H9 (cell line): ENCODE measurements around the gene YES1. TPM values are rescaled to one million over a fixed set of nuclear protein-coding genes. Genes with fewer than 3 reads are reported as not detected.

Experiments
- DNase-seq: peaks from one replicate; pipeline ENCODE4 v3.0.0-alpha.2; 2017
- H2AFZ ChIP-seq: one replicate; pipeline ENCODE4 v1.6.1; 2013; ENCODE audit warnings: mild to moderate bottlenecking, low read length, control low read depth, moderate library complexity
- H2AK5ac ChIP-seq: 2 replicates; pipeline ENCODE4 v1.6.1; 2013; ENCODE audit warnings: low read length, control low read depth, mixed read lengths; ENCODE audit not compliant: insufficient read length
- H2BK120ac ChIP-seq: one replicate; pipeline ENCODE4 v1.6.1; 2013; ENCODE audit warnings: low read depth, mild to moderate bottlenecking, low read length, control low read depth, inconsistent platforms; ENCODE audit not compliant: poor library complexity, severe bottlenecking
- H2BK12ac ChIP-seq: 2 replicates; pipeline ENCODE4 v1.6.1; 2013; ENCODE audit warnings: low read length, control low read depth, mixed read lengths, low read depth; ENCODE audit not compliant: insufficient read length
- H2BK15ac ChIP-seq: 2 replicates; pipeline ENCODE4 v1.6.1; 2013; ENCODE audit warnings: low read depth, low read length, control low read depth
- H2BK20ac ChIP-seq: one replicate; pipeline ENCODE4 v1.6.1; 2013; ENCODE audit warnings: low read depth, mild to moderate bottlenecking, low read length, control low read depth, inconsistent platforms; ENCODE audit not compliant: poor library complexity, severe bottlenecking
- H2BK5ac ChIP-seq: 2 replicates; pipeline ENCODE4 v1.6.1; 2013; ENCODE audit warnings: low read length, control low read depth, mixed read lengths; ENCODE audit not compliant: insufficient read length
- H3K14ac ChIP-seq: 2 replicates; pipeline ENCODE4 v1.6.1; 2013; ENCODE audit warnings: low read length, control low read depth; ENCODE audit not compliant: insufficient read depth
- H3K18ac ChIP-seq: 2 replicates; pipeline ENCODE4 v1.6.1; 2013; ENCODE audit warnings: low read depth, mild to moderate bottlenecking, mixed read lengths, low read length, control low read depth; ENCODE audit not compliant: insufficient read length
- H3K23ac ChIP-seq: 2 replicates; pipeline ENCODE4 v1.6.1; 2013; ENCODE audit warnings: low read length, control low read depth, mixed read lengths, low read depth; ENCODE audit not compliant: insufficient read length
- H3K23me2 ChIP-seq: 2 replicates; pipeline ENCODE4 v1.6.1; 2013; ENCODE audit warnings: low read depth, mild to moderate bottlenecking, mixed read lengths, low read length, control low read depth; ENCODE audit not compliant: insufficient read length, poor library complexity, severe bottlenecking
- H3K27ac ChIP-seq: 2 replicates; pipeline ENCODE4 v1.5.1; 2013; ENCODE audit warnings: low read length, control low read depth, mixed read lengths, low read depth; ENCODE audit not compliant: insufficient read length
- H3K27me3 ChIP-seq: 2 replicates; pipeline ENCODE4 v1.6.1; 2013; ENCODE audit warnings: low read length, control low read depth, inconsistent platforms; ENCODE audit not compliant: insufficient read depth
- H3K4ac ChIP-seq: 2 replicates; pipeline ENCODE4 v1.6.1; 2013; ENCODE audit warnings: low read depth, mild to moderate bottlenecking, control low read depth, inconsistent platforms, low read length, moderate library complexity
- H3K4me1 ChIP-seq: 2 replicates; pipeline ENCODE4 v1.6.1; 2013; ENCODE audit warnings: low read length, control low read depth, inconsistent platforms; ENCODE audit not compliant: insufficient read depth
- H3K4me2 ChIP-seq: 2 replicates; pipeline ENCODE4 v1.6.1; 2013; ENCODE audit warnings: low read length, control low read depth, mixed read lengths; ENCODE audit not compliant: insufficient read length, insufficient read depth
- H3K56ac ChIP-seq: 2 replicates; pipeline ENCODE4 v1.6.1; 2013; ENCODE audit warnings: low read depth, mild to moderate bottlenecking, mixed read lengths, low read length, control low read depth; ENCODE audit not compliant: insufficient read length
- H3K79me1 ChIP-seq: 2 replicates; pipeline ENCODE4 v1.6.1; 2013; ENCODE audit warnings: low read depth, mild to moderate bottlenecking, moderate library complexity, low read length, control low read depth, inconsistent platforms; ENCODE audit not compliant: insufficient read depth, poor library complexity, severe bottlenecking
- H3K79me2 ChIP-seq: 2 replicates; pipeline ENCODE4 v1.6.1; 2013; ENCODE audit warnings: low read length, control low read depth, inconsistent platforms; ENCODE audit not compliant: insufficient read depth
- H3K9ac ChIP-seq: 2 replicates; pipeline ENCODE4 v1.6.1; 2013; ENCODE audit warnings: low read length, control low read depth, mixed read lengths; ENCODE audit not compliant: insufficient read length; ENCODE audit errors: extremely low read depth
- H3K9me3 ChIP-seq: one replicate; pipeline ENCODE4 v1.6.1; 2013; ENCODE audit warnings: low read depth, low read length, inconsistent platforms; ENCODE audit not compliant: control insufficient read depth
- H3T11ph ChIP-seq: one replicate; pipeline ENCODE4 v1.6.1; 2013; ENCODE audit warnings: mild to moderate bottlenecking, low read length, control low read depth, inconsistent platforms
- H4K20me1 ChIP-seq: one replicate; pipeline ENCODE4 v1.6.1; 2013; ENCODE audit not compliant: control insufficient read depth, insufficient read length, insufficient read depth
- H4K5ac ChIP-seq: 2 replicates; pipeline ENCODE4 v1.6.1; 2013; ENCODE audit warnings: low read depth, mild to moderate bottlenecking, mixed read lengths, low read length, control low read depth; ENCODE audit not compliant: insufficient read length
- H4K8ac ChIP-seq: replicated peaks from 2 replicates; pipeline ENCODE4 v1.6.1; 2013; ENCODE audit warnings: low read length, control low read depth, mixed read lengths, low read depth; ENCODE audit not compliant: insufficient read length
- H4K91ac ChIP-seq: 2 replicates; pipeline ENCODE4 v1.6.1; 2013; ENCODE audit warnings: low read depth, mild to moderate bottlenecking, moderate library complexity, mixed read lengths, low read length, control low read depth; ENCODE audit not compliant: insufficient read length
- H3K27ac Mint-ChIP-seq, 3 experiments: 2 replicates in 2 of 3; 3 replicates in 1 of 3; pipeline ENCODE4 v1.8.0; 2020 to 2021; ENCODE audit warnings: mixed read lengths in 3 of 3, mild to moderate bottlenecking in 1 of 3, moderate library complexity in 1 of 3
- H3K27me3 Mint-ChIP-seq: 2 replicates; pipeline ENCODE4 v1.8.0; 2021; ENCODE audit warnings: low read depth, mild to moderate bottlenecking, moderate library complexity, mixed read lengths
- H3K36me3 Mint-ChIP-seq, 3 experiments: 2 replicates in 2 of 3; 3 replicates in 1 of 3; pipeline ENCODE4 v1.8.0; 2020 to 2021; ENCODE audit warnings: low read depth in 3 of 3, mixed read lengths in 3 of 3; ENCODE audit not compliant: insufficient read depth in 1 of 3
- H3K4me1 Mint-ChIP-seq, 2 experiments: 2 replicates each; pipeline ENCODE4 v1.8.0; 2020; ENCODE audit warnings: mixed read lengths in 2 of 2
- H3K4me3 Mint-ChIP-seq, 2 experiments: 2 replicates in 1 of 2; 3 replicates in 1 of 2; pipeline ENCODE4 v1.8.0; 2020 to 2021; ENCODE audit warnings: mild to moderate bottlenecking in 2 of 2, mixed read lengths in 2 of 2, moderate library complexity in 1 of 2
- H3K9me3 Mint-ChIP-seq, 2 experiments: 2 replicates in 1 of 2; 3 replicates in 1 of 2; pipeline ENCODE4 v1.8.0; 2020; ENCODE audit warnings: mild to moderate bottlenecking in 2 of 2, mixed read lengths in 2 of 2, moderate library complexity in 1 of 2
- CTCF ChIP-seq: fragments of 200-600 bp; sonication (generic); conservative IDR thresholded peaks from 3 replicates; pipeline ENCODE4 v1.8.0; 2021; ENCODE audit warnings: antibody characterized with exemption, mild to moderate bottlenecking
- WGBS: extraction: QIAGEN DNeasy Blood & Tissue Kit; methylation state at CpG from one replicate; pipeline ENCODE4 v1.1.7; 2013; ENCODE audit warnings: missing lambda C conversion rate, low lambda C conversion rate, mixed read lengths; ENCODE audit not compliant: insufficient read length; ENCODE audit errors: extremely low coverage; 5-methylcytosine and 5-hydroxymethylcytosine counted together
- total RNA-seq: library from RNA; stranded (reverse); gene quantifications from 2 replicates; pipeline ENCODE4 v1.2.1, GENCODE V29; 2021

The YES1 gene
- total RNA-seq, 1 experiment from 2014 or later: 86.9 TPM

- Histone ChIP-seq H3K79me1 (no peaks in the 10 kb centered on the region), H3K9ac (no peak overlapping the region), H2BK15ac (no peak overlapping the region), H3K14ac (no peak overlapping the region), H4K20me1 (no peaks in the 10 kb centered on the region), H4K8ac (no peak overlapping the region), H3K27me3 (no peaks in the 10 kb centered on the region), H2BK20ac (no peak overlapping the region), H3K56ac (no peak overlapping the region), H3K9me3 (no peaks in the 10 kb centered on the region), H3K23ac (no peak overlapping the region), H4K91ac (no peak overlapping the region), H3K27ac (no peak overlapping the region), H3K18ac (no peak overlapping the region), H2AK5ac (no peak overlapping the region), H3K79me2 (no peaks in the 10 kb centered on the region), H3K23me2 (peaks cover 8% of the 10 kb centered on the region), H2BK120ac (no peak overlapping the region), H4K5ac (no peak overlapping the region), H3K4me2 (no peak overlapping the region), H2BK12ac (no peak overlapping the region), H3T11ph (no peak overlapping the region), H2AFZ (no peak overlapping the region), H3K4ac (no peak overlapping the region), H3K4me1 (no peaks in the 10 kb centered on the region; the same call in 1 of the 2 replicates), H2BK5ac (no peak overlapping the region)
- Mint-ChIP-seq H3K27ac (no peak overlapping the region), H3K4me1 (peaks cover 9 to 14% of the 10 kb centered on the region in 2 experiments), H3K27me3 (no peaks in the 10 kb centered on the region), H3K4me3 (no peak overlapping the region), H3K36me3 (no peaks in the 10 kb centered on the region; a peak in 1 of 7 replicates), H3K9me3 (no peaks in the 10 kb centered on the region)
- DNase-seq: no peak
- TF ChIP-seq CTCF: no peak
- WGBS: no CpG with 5 or more reads among the region's 2 CpGs
Observed at GRCh38 chr18:816869-817268, 4.8 kb upstream of the YES1 start.
